SK-N-SH (cell line): Measurements from ENCODE around the gene PHAF1. TPM values are rescaled to one million over a fixed set of nuclear protein-coding genes. Genes with fewer than 3 reads are reported as not detected.

ENCODE experiments used
- CTCF ChIA-PET: fragments of 300-600, 350-600 bp; formaldehyde crosslinking; extraction: SDS; loops from one replicate; lab custom pipeline; 2021; lab: Yijun Ruan, JAX
- POLR2A ChIA-PET: fragments of 350-600 bp; sonication (Branson Sonifier 250); formaldehyde crosslinking; extraction: SDS; loops from one replicate; lab custom pipeline; 2020; ENCODE audit warnings: antibody characterized with exemption, inconsistent platforms; lab: Yijun Ruan, JAX
- DNase-seq: peaks from one replicate; pipeline ENCODE4 v3.0.0; 2012
- H2AFZ ChIP-seq: fragments of 200-600 bp; sonication (generic); 2 replicates; pipeline ENCODE4 v1.8.1; 2016; ENCODE audit warnings: antibody characterized with exemption, mild to moderate bottlenecking, low read depth
- H3F3A ChIP-seq: fragments of 200-600 bp; sonication (generic); replicated peaks from 2 replicates; pipeline ENCODE3; 2016; ENCODE audit warnings: antibody characterized with exemption, mild to moderate bottlenecking; ENCODE audit not compliant: insufficient read depth
- H3K27ac ChIP-seq, 2 experiments: fragments of 200-500 bp in 1 of 2; fragments of 200-600 bp in 1 of 2; sonication (Bioruptor generic) in 1 of 2; sonication (generic), shearing (Covaris generic) in 1 of 2; 2 replicates each; pipeline versions ENCODE4 v1.5.1 to v1.6.1; 2014 to 2016; ENCODE audit warnings: low read depth in 2 of 2, inconsistent platforms in 1 of 2, low read length in 1 of 2, mild to moderate bottlenecking in 1 of 2, mixed read lengths in 1 of 2
- H3K27me3 ChIP-seq: fragments of 200-600 bp; sonication (generic), shearing (Covaris generic); 2 replicates; pipeline ENCODE4 v1.6.1; 2016; ENCODE audit warnings: mixed run types; ENCODE audit not compliant: insufficient read depth
- H3K36me3 ChIP-seq, 2 experiments: fragments of 200-500 bp in 1 of 2; fragments of 200-600 bp in 1 of 2; sonication (Bioruptor generic) in 1 of 2; sonication (generic) in 1 of 2; replicated peaks in 1 of 2; 2 replicates each; pipeline versions ENCODE3 to v1.5.1; 2014 to 2016; ENCODE audit warnings: low read length in 1 of 2, mild to moderate bottlenecking in 1 of 2; ENCODE audit not compliant: insufficient read depth in 2 of 2, control insufficient read depth in 1 of 2
- H3K4me1 ChIP-seq, 2 experiments: fragments of 200-500 bp in 1 of 2; fragments of 200-600 bp in 1 of 2; sonication (Bioruptor generic) in 1 of 2; sonication (generic), shearing (Covaris generic) in 1 of 2; 2 replicates each; pipeline versions ENCODE4 v1.5.1 to v1.6.1; 2014 to 2016; ENCODE audit warnings: low read depth in 1 of 2, low read length in 1 of 2, mixed run types in 1 of 2; ENCODE audit not compliant: insufficient read depth in 2 of 2, control insufficient read depth in 1 of 2
- H3K4me2 ChIP-seq: fragments of 200-600 bp; sonication (generic), shearing (Covaris generic); 2 replicates; pipeline ENCODE4 v1.6.1; 2017; ENCODE audit warnings: mixed run types
- H3K4me3 ChIP-seq, 2 experiments: fragments of 200-500 bp in 1 of 2; fragments of 200-600 bp in 1 of 2; sonication (Bioruptor generic) in 1 of 2; sonication (generic), shearing (Covaris generic) in 1 of 2; 2 replicates each; pipeline versions ENCODE4 v1.5.1 to v1.8.1; 2014 to 2016; ENCODE audit warnings: low read depth in 2 of 2, inconsistent platforms in 1 of 2, low read length in 1 of 2, mild to moderate bottlenecking in 1 of 2, mixed read lengths in 1 of 2, moderate library complexity in 1 of 2
- H3K79me2 ChIP-seq: fragments of 200-600 bp; sonication (generic); 2 replicates; pipeline ENCODE4 v1.8.1; 2017; ENCODE audit warnings: mild to moderate bottlenecking; ENCODE audit not compliant: insufficient read depth
- H3K9ac ChIP-seq: fragments of 200-600 bp; sonication (generic); 2 replicates; pipeline ENCODE4 v1.6.1; 2017; ENCODE audit warnings: mixed run types
- H3K9me2 ChIP-seq: fragments of 200-600 bp; sonication (generic); 2 replicates; pipeline ENCODE4 v1.6.1; 2017; ENCODE audit warnings: mixed run types
- H3K9me3 ChIP-seq: fragments of 200-600 bp; sonication (generic); 2 replicates; pipeline ENCODE4 v1.6.1; 2017; ENCODE audit warnings: mixed run types, mild to moderate bottlenecking, moderate library complexity
- H4K20me1 ChIP-seq: fragments of 200-600 bp; sonication (generic); 2 replicates; pipeline ENCODE4 v1.6.1; 2017; ENCODE audit warnings: mild to moderate bottlenecking, mixed run types; ENCODE audit not compliant: insufficient read depth
- ELF1 ChIP-seq: IDR thresholded peaks from 2 replicates; pipeline ENCODE4 v1.4.0; 2012
- EP300 ChIP-seq, 2 experiments: IDR thresholded peaks; 2 replicates each; pipeline versions ENCODE4 v1.4.0 to v1.6.1; 2012; ENCODE audit warnings: borderline replicate concordance in 1 of 2, low read depth in 1 of 2, low read length in 1 of 2
- FOSL2 ChIP-seq: IDR thresholded peaks from 2 replicates; pipeline ENCODE4 v1.4.0; 2012; ENCODE audit warnings: low read depth, mild to moderate bottlenecking, moderate library complexity, borderline replicate concordance
- FOXJ3 ChIP-seq: sonication (generic); formaldehyde crosslinking; IDR thresholded peaks from 2 replicates; pipeline ENCODE4 v1.5.1; 2020; ENCODE audit warnings: mild to moderate bottlenecking, missing genetic modification reagents
- GABPA ChIP-seq: IDR thresholded peaks from 2 replicates; pipeline ENCODE4 v1.4.0; 2012; ENCODE audit warnings: low read depth, mild to moderate bottlenecking
- GATA2 ChIP-seq: sonication (generic); formaldehyde crosslinking; IDR thresholded peaks from 2 replicates; pipeline ENCODE4 v1.5.0; 2020; ENCODE audit warnings: mild to moderate bottlenecking, missing genetic modification reagents
- POLR2AphosphoS5 ChIP-seq: IDR thresholded peaks from 2 replicates; pipeline ENCODE4 v1.6.1; 2012; ENCODE audit warnings: low read depth, low read length
- RAD21 ChIP-seq: IDR thresholded peaks from 2 replicates; pipeline ENCODE4 v1.6.1; 2012; ENCODE audit warnings: mild to moderate bottlenecking, low read length
- RCOR1 ChIP-seq: fragments of 150-350 bp; IDR thresholded peaks from 2 replicates; pipeline ENCODE4 v1.6.1; 2017; ENCODE audit warnings: antibody characterized with exemption, low read length
- RFX5 ChIP-seq: IDR thresholded peaks from 2 replicates; pipeline ENCODE4 v1.6.1; 2012; ENCODE audit warnings: mild to moderate bottlenecking, improper control_type of control experiment, low read length
- SMC3 ChIP-seq: IDR thresholded peaks from 2 replicates; pipeline ENCODE4 v1.6.1; 2012; ENCODE audit warnings: low read depth, low read length, improper control_type of control experiment
- TCF12 ChIP-seq: IDR thresholded peaks from 2 replicates; pipeline ENCODE4 v1.4.0; 2012
- TEAD4 ChIP-seq: IDR thresholded peaks from 2 replicates; pipeline ENCODE4 v1.4.0; 2012; ENCODE audit warnings: mild to moderate bottlenecking, borderline replicate concordance; ENCODE audit not compliant: insufficient read depth
- WGBS: methylation state at CpG from one replicate; pipeline ENCODE4 v1.1.6; 2017; ENCODE audit warnings: low lambda C conversion rate; 5-methylcytosine and 5-hydroxymethylcytosine counted together
- polyA plus RNA-seq, 3 experiments: library from polyadenylated mRNA; depleted of rRNA; stranded (reverse); fragments of >200 nt; gene quantifications; 2 replicates each; pipeline ENCODE4 v1.2.3, GENCODE V29; 2012
- TF ChIP-seq, protein P1 (sequence below): fragments of 150-350 bp; IDR thresholded peaks from 2 replicates; pipeline ENCODE4 v1.6.1; 2016; ENCODE audit warnings: mild to moderate bottlenecking, low read depth, low read length
- TF ChIP-seq, protein P2 (sequence below): IDR thresholded peaks from 2 replicates; pipeline ENCODE4; 2012
- TF ChIP-seq, protein P3 (sequence below): IDR thresholded peaks from 2 replicates; pipeline ENCODE4 v1.4.0; 2012; ENCODE audit warnings: low read depth, borderline replicate concordance
- TF ChIP-seq, protein P4 (sequence below): fragments of 150-350 bp; IDR thresholded peaks from 2 replicates; pipeline ENCODE4 v1.6.1; 2017; ENCODE audit warnings: antibody characterized with exemption, low read length, low read depth, borderline replicate concordance

The PHAF1 gene
- polyA plus RNA-seq, 1 of the 3 experiments (the other 2 are of a cell fraction) = 17.3 TPM

DNA sequence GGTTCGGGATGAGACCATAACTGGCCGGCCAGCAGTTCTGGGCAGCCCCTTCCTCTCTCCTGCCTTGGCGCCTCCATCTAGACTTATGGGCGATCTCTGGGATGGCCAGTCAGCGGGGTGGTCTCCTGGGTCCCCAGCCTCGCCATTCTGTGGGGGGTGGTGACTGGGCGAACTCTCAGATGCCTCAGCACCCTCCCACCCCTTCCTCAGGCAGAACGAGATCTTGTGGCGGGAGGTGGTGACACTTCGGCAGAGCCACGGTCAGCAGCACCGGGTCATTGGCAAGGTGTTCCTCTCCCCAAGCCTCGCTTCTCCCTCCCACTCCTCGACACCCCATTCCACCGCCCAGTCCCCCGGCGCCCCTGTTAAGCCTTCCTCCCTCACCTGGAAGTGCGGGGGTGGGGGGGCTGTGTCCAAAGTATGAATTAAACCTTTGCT lies 56.4 kb downstream of the PHAF1 start:
- H3K4me1 ChIP-seq = peaks cover 16 to 41% of the 10 kb centered on the region in 2 experiments; a peak in 2 of 4 replicates
- no peaks in the 10 kb centered on the region for H4K20me1 ChIP-seq
- ChIA-PET POLR2A (no interaction called here), CTCF (interaction anchor here (0.7 to 2.3 kb wide), 3 partner anchors 11 to 557 kb away, joined by 3 to 13 read pairs (median 3); no protein-coding TSS in a partner anchor)
- no peaks in the 10 kb centered on the region for H3K36me3 ChIP-seq
- H3K9ac ChIP-seq = no peak overlapping the region
- H3F3A ChIP-seq = peaks cover 22% of the 10 kb centered on the region
- peaks cover 3% of the 10 kb centered on the region; the same call in 1 of the 2 replicates for H3K79me2 ChIP-seq
- DNase-seq = no peak
- WGBS = 90% methylated on average over 5 of the region's 18 CpGs
- no peaks in the 10 kb centered on the region for H3K9me2 ChIP-seq
- no peaks in the 10 kb centered on the region for H3K9me3 ChIP-seq
- no peak overlapping the region for H3K27ac ChIP-seq
- H3K4me3 ChIP-seq = no peak overlapping the region
- no peak overlapping the region for H3K4me2 ChIP-seq
- TF ChIP-seq EP300 (IDR thresholded peaks at IDR 0.05; ENCODE audit: borderline replicate concordance in 1 of 2, low read depth in 1 of 2, low read length in 1 of 2) (no peak), ELF1 (no peak), FOSL2 (no peak), RAD21 (no peak), FOXJ3 (CRISPR knock-in tag) (no peak), GABPA (no peak), RFX5 (no peak), POLR2AphosphoS5 (no peak), RCOR1 (no peak), SMC3 (no peak), TEAD4 (no peak), TCF12 (no peak), GATA2 (CRISPR knock-in tag) (no peak)
- TF ChIP-seq, protein P1, sequence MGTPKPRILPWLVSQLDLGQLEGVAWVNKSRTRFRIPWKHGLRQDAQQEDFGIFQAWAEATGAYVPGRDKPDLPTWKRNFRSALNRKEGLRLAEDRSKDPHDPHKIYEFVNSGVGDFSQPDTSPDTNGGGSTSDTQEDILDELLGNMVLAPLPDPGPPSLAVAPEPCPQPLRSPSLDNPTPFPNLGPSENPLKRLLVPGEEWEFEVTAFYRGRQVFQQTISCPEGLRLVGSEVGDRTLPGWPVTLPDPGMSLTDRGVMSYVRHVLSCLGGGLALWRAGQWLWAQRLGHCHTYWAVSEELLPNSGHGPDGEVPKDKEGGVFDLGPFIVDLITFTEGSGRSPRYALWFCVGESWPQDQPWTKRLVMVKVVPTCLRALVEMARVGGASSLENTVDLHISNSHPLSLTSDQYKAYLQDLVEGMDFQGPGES = no peak
- TF ChIP-seq, protein P2, sequence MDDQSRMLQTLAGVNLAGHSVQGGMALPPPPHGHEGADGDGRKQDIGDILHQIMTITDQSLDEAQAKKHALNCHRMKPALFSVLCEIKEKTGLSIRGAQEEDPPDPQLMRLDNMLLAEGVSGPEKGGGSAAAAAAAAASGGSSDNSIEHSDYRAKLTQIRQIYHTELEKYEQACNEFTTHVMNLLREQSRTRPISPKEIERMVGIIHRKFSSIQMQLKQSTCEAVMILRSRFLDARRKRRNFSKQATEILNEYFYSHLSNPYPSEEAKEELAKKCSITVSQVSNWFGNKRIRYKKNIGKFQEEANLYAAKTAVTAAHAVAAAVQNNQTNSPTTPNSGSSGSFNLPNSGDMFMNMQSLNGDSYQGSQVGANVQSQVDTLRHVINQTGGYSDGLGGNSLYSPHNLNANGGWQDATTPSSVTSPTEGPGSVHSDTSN = no peak
- TF ChIP-seq, protein P3, sequence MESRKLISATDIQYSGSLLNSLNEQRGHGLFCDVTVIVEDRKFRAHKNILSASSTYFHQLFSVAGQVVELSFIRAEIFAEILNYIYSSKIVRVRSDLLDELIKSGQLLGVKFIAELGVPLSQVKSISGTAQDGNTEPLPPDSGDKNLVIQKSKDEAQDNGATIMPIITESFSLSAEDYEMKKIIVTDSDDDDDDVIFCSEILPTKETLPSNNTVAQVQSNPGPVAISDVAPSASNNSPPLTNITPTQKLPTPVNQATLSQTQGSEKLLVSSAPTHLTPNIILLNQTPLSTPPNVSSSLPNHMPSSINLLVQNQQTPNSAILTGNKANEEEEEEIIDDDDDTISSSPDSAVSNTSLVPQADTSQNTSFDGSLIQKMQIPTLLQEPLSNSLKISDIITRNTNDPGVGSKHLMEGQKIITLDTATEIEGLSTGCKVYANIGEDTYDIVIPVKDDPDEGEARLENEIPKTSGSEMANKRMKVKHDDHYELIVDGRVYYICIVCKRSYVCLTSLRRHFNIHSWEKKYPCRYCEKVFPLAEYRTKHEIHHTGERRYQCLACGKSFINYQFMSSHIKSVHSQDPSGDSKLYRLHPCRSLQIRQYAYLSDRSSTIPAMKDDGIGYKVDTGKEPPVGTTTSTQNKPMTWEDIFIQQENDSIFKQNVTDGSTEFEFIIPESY = no peak
- TF ChIP-seq, protein P4, sequence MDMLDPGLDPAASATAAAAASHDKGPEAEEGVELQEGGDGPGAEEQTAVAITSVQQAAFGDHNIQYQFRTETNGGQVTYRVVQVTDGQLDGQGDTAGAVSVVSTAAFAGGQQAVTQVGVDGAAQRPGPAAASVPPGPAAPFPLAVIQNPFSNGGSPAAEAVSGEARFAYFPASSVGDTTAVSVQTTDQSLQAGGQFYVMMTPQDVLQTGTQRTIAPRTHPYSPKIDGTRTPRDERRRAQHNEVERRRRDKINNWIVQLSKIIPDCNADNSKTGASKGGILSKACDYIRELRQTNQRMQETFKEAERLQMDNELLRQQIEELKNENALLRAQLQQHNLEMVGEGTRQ = no peak
- TF ChIP-seq, all 33 proteins: peak for 0
- no peaks in the 10 kb centered on the region for H3K27me3 ChIP-seq
- H2AFZ ChIP-seq = no peak overlapping the region
